Mononuclear cell (primary cell): ENCODE results near the gene MS4A18. TPM values are rescaled to one million over a fixed set of nuclear protein-coding genes. Genes with fewer than 3 reads are reported as not detected.
"Not testable (repeated sequence)": the region's sequence is repeated elsewhere in the genome, so short reads cannot be mapped to it uniquely, and the experiment has no call there.

ENCODE experiments used
- H3K27me3 ChIP-seq: 2 replicates; pipeline ENCODE4 v1.6.0; 2011; ENCODE audit warnings: low read length, control low read depth; ENCODE audit not compliant: insufficient read depth
- H3K4me1 ChIP-seq: 2 replicates; pipeline ENCODE4 v1.5.1; 2011; ENCODE audit warnings: mild to moderate bottlenecking, low read length, control low read depth; ENCODE audit not compliant: insufficient read depth
- H3K4me3 ChIP-seq: 2 replicates; pipeline ENCODE4 v1.5.1; 2011; ENCODE audit warnings: mild to moderate bottlenecking, low read length, moderate library complexity
- H3K9me3 ChIP-seq: 2 replicates; pipeline ENCODE4 v1.5.1; 2011; ENCODE audit warnings: low read depth, mild to moderate bottlenecking, control low read depth, low read length
- total RNA-seq: library from RNA; depleted of rRNA; stranded (reverse); fragments of >200 nt; gene quantifications from one replicate; pipeline ENCODE4 v1.2.3, GENCODE V29; 2012

MS4A18 gene
- total RNA-seq = not detected

GRCh38 chr11:60724420-60724819 lies at the start of gene MS4A18:
TSS of gene MS4A18 (plus strand) at chr11:60724720.
- H3K9me3 ChIP-seq = no peaks in the 10 kb centered on the region
- no peaks in the 10 kb centered on the region for H3K4me1 ChIP-seq
- H3K4me3 ChIP-seq = no peak within 1 kb of the TSS
- H3K27me3 ChIP-seq = no peaks in the 10 kb centered on the region

- H3K4me1 ChIP-seq, H3K4me3 ChIP-seq, H3K27me3 ChIP-seq: not testable (repeated sequence)
- peaks cover 17% of the 10 kb centered on the region for H3K9me3 ChIP-seq
Measured at GRCh38 chr11:60678231-60678630, 46.3 kb upstream of the MS4A18 start.

- peaks cover 13% of the 10 kb centered on the region for H3K9me3 ChIP-seq
- peaks cover 2% of the 10 kb centered on the region for H3K27me3 ChIP-seq
- H3K4me1 ChIP-seq = peaks cover 8% of the 10 kb centered on the region
- H3K4me3 ChIP-seq = no peak overlapping the region
Measured at GRCh38 chr11:60679879-60680278, 44.6 kb upstream of the MS4A18 start.

GRCh38 chr11:60680455-60681119 lies 43.9 kb upstream of the MS4A18 start:
- Histone ChIP-seq H3K4me1 (peaks cover 8% of the 10 kb centered on the region), H3K27me3 (peaks cover 2% of the 10 kb centered on the region), H3K9me3 (peaks cover 13% of the 10 kb centered on the region), H3K4me3 (no peak overlapping the region)

- H3K27me3 ChIP-seq, H3K4me3 ChIP-seq, H3K4me1 ChIP-seq, H3K9me3 ChIP-seq: not testable (repeated sequence)
Measured at GRCh38 chr11:60684541-60684848, 40.0 kb upstream of the MS4A18 start.

- Histone ChIP-seq H3K4me1 (no peaks in the 10 kb centered on the region), H3K9me3 (no peaks in the 10 kb centered on the region), H3K4me3 (no peak overlapping the region), H3K27me3 (no peaks in the 10 kb centered on the region)
Measured at GRCh38 chr11:60691661-60692060, 32.9 kb upstream of the MS4A18 start.

GRCh38 chr11:60699284-60699691 lies 25.2 kb upstream of the MS4A18 start, which contains the start of gene MS4A8:
TSS of gene MS4A8 (plus strand) at chr11:60699612. CDS start at chr11:60700861, 1,249 bp downstream.
- no peaks in the 10 kb centered on the region for H3K9me3 ChIP-seq
- no peaks in the 10 kb centered on the region for H3K27me3 ChIP-seq
- H3K4me1 ChIP-seq = no peaks in the 10 kb centered on the region
- H3K4me3 ChIP-seq = no peak within 1 kb of the TSS

GRCh38 chr11:60699936-60700335 lies 24.6 kb upstream of the MS4A18 start:
- Histone ChIP-seq H3K4me1 (no peaks in the 10 kb centered on the region), H3K4me3 (no peak overlapping the region), H3K27me3 (no peaks in the 10 kb centered on the region), H3K9me3 (no peaks in the 10 kb centered on the region)

- Histone ChIP-seq H3K27me3 (no peaks in the 10 kb centered on the region), H3K9me3 (no peaks in the 10 kb centered on the region), H3K4me1 (no peaks in the 10 kb centered on the region), H3K4me3 (no peak overlapping the region)
Measured at GRCh38 chr11:60700689-60701468, 23.6 kb upstream of the MS4A18 start.

GRCh38 chr11:60701469-60701818 lies 23.1 kb upstream of the MS4A18 start:
- no peaks in the 10 kb centered on the region for H3K9me3 ChIP-seq
- no peaks in the 10 kb centered on the region for H3K4me1 ChIP-seq
- no peak overlapping the region for H3K4me3 ChIP-seq

GRCh38 chr11:60703374-60703773 lies 21.1 kb upstream of the MS4A18 start:
- no peaks in the 10 kb centered on the region for H3K9me3 ChIP-seq
- H3K27me3 ChIP-seq = no peaks in the 10 kb centered on the region

More at GRCh38 chr11:60701469-60701818, 23.1 kb upstream of the MS4A18 start:
- H3K27me3 ChIP-seq = no peaks in the 10 kb centered on the region

GRCh38 chr11:60705895-60706294 lies 18.6 kb upstream of the MS4A18 start:
- Histone ChIP-seq H3K9me3 (no peaks in the 10 kb centered on the region), H3K4me1 (no peaks in the 10 kb centered on the region), H3K4me3 (no peak overlapping the region), H3K27me3 (no peaks in the 10 kb centered on the region)

More at GRCh38 chr11:60703374-60703773, 21.1 kb upstream of the MS4A18 start:
- Histone ChIP-seq H3K4me1 (no peaks in the 10 kb centered on the region), H3K4me3 (no peak overlapping the region)

GRCh38 chr11:60706931-60707330 lies 17.6 kb upstream of the MS4A18 start:
- Histone ChIP-seq H3K27me3 (no peaks in the 10 kb centered on the region), H3K4me3 (no peak overlapping the region), H3K9me3 (no peaks in the 10 kb centered on the region), H3K4me1 (no peaks in the 10 kb centered on the region)

- no peaks in the 10 kb centered on the region for H3K27me3 ChIP-seq
- H3K9me3 ChIP-seq = no peaks in the 10 kb centered on the region
- no peak overlapping the region for H3K4me3 ChIP-seq
Measured at GRCh38 chr11:60710482-60710881, 14.0 kb upstream of the MS4A18 start.

GRCh38 chr11:60711276-60711675 lies 13.2 kb upstream of the MS4A18 start:
- H3K27me3 ChIP-seq = no peaks in the 10 kb centered on the region
- H3K9me3 ChIP-seq = no peaks in the 10 kb centered on the region

More at GRCh38 chr11:60710482-60710881, 14.0 kb upstream of the MS4A18 start:
- H3K4me1 ChIP-seq = no peaks in the 10 kb centered on the region

GRCh38 chr11:60713423-60713822 lies 11.1 kb upstream of the MS4A18 start:
- not testable (repeated sequence) for H3K4me3 ChIP-seq, H3K9me3 ChIP-seq, H3K27me3 ChIP-seq, H3K4me1 ChIP-seq

More at GRCh38 chr11:60711276-60711675, 13.2 kb upstream of the MS4A18 start:
- H3K4me3 ChIP-seq = no peak overlapping the region
- H3K4me1 ChIP-seq = no peaks in the 10 kb centered on the region
